KOPT-K1 (cell line): ENCODE data around the gene HOXB2.
"Not testable (repeated sequence)": the region's sequence is repeated elsewhere in the genome, so short reads cannot be mapped to it uniquely, and the experiment has no call there.

Experiments
- H3K27ac ChIP-seq: fragments of 200-600 bp; sonication (generic); 2 replicates; pipeline ENCODE4 v1.5.1; 2016; ENCODE audit warnings: antibody characterized with exemption, mild to moderate bottlenecking, low read depth, low read length; ENCODE audit not compliant: poor library complexity, severe bottlenecking
- H3K36me3 ChIP-seq: fragments of 200-600 bp; sonication (generic); 2 replicates; pipeline ENCODE4 v1.5.1; 2017; ENCODE audit warnings: antibody characterized with exemption, mild to moderate bottlenecking, low read length, moderate library complexity; ENCODE audit not compliant: insufficient read depth
- H3K9me3 ChIP-seq: fragments of 200-600 bp; sonication (generic); 2 replicates; pipeline ENCODE4 v1.5.1; 2017; ENCODE audit warnings: antibody characterized with exemption, low read length, mild to moderate bottlenecking; ENCODE audit not compliant: insufficient read depth, poor library complexity, severe bottlenecking

HOXB2 gene

GRCh38 chr17:48514477-48514876 lies 30.4 kb downstream of the HOXB2 start:
- Histone ChIP-seq H3K36me3 (no peaks in the 10 kb centered on the region), H3K9me3 (no peaks in the 10 kb centered on the region), H3K27ac (peak overlapping the region; percentile 72)

DNA sequence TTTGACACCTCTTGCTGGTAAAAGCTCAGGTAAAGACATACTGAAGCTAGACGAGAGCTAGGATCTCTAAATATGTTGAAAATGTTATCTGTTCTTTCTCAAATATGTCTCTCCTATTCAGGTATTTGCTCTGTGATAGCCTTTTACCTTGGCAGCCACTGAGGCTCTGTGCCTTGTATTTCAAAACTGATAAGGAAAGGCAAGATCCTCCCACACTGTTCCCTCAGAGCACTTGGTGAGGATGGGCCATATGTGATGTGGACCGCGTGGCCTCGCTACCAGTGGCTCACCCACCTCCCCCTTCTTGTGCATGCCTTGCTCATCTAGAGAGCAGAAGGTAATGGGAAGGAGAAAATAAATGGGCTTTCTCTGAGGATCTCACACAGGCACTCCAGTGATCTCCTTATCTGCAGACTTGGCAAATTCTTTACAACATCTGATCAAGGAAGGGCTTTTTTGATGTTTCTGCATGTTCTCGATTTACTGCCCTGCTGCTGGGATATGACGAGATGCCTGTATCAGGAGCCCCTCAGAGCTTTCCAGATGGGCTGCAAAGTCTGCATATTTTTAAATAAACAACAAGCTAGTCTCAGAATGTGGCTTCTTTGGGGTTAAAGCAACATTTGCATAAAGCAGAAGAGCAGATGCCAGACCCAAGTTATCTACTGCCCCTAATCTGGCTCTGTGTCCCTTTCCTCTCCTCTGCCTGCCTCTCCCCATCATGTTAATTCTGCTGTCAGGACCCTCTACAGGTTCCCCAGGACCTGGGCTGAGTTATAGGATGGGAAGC lies 31.0 kb downstream of the HOXB2 start:
- Histone ChIP-seq H3K9me3 (no peaks in the 10 kb centered on the region), H3K36me3 (no peaks in the 10 kb centered on the region), H3K27ac (peak overlapping the region; percentile 72)

DNA sequence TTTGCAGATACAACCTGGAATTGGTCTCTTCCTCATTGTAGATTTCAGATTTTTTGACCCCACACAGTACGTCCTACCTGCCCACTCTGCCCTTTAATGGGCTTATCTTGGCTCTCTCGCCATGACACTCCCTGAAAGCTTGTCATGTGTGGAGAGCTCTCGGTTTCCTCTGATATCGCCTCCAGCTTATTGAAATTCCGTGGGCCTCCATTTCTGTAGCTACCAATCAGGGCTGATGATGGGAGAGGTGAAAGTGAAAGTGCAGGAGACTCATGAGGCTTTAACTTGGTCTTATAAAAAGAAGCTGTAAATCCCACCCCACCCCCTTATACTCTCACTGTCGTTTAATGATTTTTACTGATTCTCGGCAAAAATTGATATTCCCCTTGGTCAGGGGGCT lies 31.8 kb downstream of the HOXB2 start:
- Histone ChIP-seq H3K36me3 (no peaks in the 10 kb centered on the region), H3K9me3 (no peaks in the 10 kb centered on the region), H3K27ac (peak overlapping the region; percentile 72)

DNA sequence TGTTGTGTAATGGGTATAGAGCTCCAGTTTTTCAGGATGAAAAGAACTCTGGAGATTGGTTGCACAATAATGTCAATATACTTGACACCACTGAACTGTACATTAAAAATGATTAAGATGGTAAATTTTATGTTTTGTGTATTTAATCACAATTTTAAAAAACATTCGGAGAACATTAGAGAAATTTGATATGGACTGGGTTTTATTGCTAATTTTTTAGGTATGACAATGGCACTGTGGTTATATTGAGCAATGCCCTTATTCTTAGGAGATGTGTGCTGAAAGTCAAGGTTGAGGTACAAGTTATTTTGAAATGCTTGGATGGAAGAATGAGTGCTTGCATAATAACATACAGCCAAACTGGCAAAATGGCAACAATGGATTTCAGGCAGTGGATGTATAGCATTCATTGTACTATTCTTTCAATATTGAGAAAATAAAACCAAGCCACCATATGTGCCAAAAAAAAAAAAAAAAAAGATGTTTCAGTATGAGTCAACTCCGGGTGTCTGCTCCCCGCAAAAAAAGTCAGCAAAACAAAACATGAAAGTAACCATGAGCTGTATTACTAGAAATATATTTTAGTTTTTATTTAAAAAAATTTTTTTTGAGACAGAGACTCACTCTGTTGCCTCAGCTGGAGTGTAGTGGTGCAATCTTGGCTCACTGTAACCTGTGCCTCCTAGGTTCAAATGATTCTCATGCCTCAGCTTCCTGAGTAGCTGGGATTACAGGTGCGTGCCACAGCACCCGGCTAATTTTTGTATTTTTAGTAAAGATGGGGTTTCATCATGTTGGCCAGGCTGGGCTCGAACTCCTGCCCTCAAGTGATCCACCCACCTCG lies 33.9 kb downstream of the HOXB2 start:
- no peak overlapping the region for H3K27ac ChIP-seq

GRCh38 chr17:48510381-48510760 lies 34.5 kb downstream of the HOXB2 start:
- H3K27ac ChIP-seq, result no peak overlapping the region
- no peaks in the 10 kb centered on the region for H3K36me3 ChIP-seq

More for the DNA sequence above, 33.9 kb downstream of the HOXB2 start:
- H3K36me3 ChIP-seq, result no peaks in the 10 kb centered on the region
- no peaks in the 10 kb centered on the region for H3K9me3 ChIP-seq

GRCh38 chr17:48509708-48510107 lies 35.2 kb downstream of the HOXB2 start:
- not testable (repeated sequence) for H3K27ac ChIP-seq, H3K36me3 ChIP-seq, H3K9me3 ChIP-seq

More at GRCh38 chr17:48510381-48510760, 34.5 kb downstream of the HOXB2 start:
- no peaks in the 10 kb centered on the region for H3K9me3 ChIP-seq

- Histone ChIP-seq H3K36me3 (no peaks in the 10 kb centered on the region), H3K27ac (no peak overlapping the region)
These were observed 38.7 kb downstream of the HOXB2 start for GRCh38 chr17:48506246-48506645.

GRCh38 chr17:48505788-48506187 lies 39.1 kb downstream of the HOXB2 start:
- H3K9me3 ChIP-seq, result no peaks in the 10 kb centered on the region

More at GRCh38 chr17:48506246-48506645, 38.7 kb downstream of the HOXB2 start:
- H3K9me3 ChIP-seq, result no peaks in the 10 kb centered on the region

DNA sequence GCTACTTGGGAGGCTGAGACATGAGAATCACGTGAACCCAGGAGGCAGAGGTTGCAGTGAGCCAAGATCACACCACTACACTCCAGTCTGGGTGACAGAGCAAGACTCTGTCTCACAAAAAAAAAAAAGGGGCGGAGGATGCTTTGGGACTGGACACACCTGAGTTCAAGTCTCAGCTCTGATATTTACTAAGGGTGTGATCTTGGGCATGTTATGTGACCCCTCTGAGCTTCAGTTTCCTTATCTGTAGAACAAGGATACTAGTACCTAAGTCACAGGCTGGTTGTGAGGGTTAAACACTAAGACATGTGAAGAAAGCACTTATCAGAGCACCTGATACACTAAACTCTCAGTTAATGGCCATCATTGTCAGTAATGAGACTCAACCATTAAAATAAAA lies 40.0 kb downstream of the HOXB2 start:
- Histone ChIP-seq H3K36me3 (no peaks in the 10 kb centered on the region), H3K9me3 (no peaks in the 10 kb centered on the region), H3K27ac (no peak overlapping the region)

More at GRCh38 chr17:48505788-48506187, 39.1 kb downstream of the HOXB2 start:
- Histone ChIP-seq H3K27ac (no peak overlapping the region), H3K36me3 (no peaks in the 10 kb centered on the region)

DNA sequence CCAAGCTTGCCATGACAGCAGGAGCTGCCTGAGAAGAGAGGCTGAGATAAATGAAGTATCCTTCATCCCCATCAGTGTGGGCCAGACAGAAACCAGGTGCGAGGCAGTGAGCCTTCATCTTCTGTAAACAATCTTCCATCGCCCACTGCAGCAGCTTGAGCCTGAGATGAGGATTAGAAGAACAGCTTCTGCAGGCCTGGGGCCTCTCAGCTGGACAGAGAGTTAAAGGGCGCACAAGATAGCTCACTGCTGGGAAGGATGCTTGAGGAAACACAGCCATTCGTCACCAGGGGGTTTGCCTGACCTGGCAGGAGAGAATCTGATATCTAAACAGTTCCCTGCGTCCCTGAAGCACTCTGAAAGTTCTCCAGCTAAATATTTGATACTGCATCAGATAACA lies 41.2 kb downstream of the HOXB2 start:
- H3K27ac ChIP-seq, result no peak overlapping the region
- H3K9me3 ChIP-seq, result no peaks in the 10 kb centered on the region
- H3K36me3 ChIP-seq, result no peaks in the 10 kb centered on the region

DNA sequence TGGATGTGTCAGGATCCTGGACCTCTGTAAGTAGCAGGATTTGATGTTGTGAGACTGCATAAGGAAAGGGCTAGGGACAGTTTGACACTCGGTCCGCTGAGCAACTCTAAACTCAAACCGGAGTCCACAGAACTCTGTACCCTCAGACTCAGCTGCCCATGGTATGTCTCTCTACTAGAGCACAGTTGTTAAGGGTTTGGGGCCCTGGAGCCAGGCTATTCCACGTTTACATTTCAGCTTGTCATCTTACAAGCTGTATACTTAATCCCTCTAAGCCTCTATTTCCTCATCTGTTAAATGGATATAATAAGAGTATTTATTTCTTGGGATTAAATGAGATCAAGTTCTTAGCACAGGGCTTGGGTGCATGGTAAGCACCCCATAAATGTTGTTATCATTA lies 42.0 kb downstream of the HOXB2 start:
- Histone ChIP-seq H3K36me3 (no peaks in the 10 kb centered on the region), H3K9me3 (no peaks in the 10 kb centered on the region), H3K27ac (no peak overlapping the region)

DNA sequence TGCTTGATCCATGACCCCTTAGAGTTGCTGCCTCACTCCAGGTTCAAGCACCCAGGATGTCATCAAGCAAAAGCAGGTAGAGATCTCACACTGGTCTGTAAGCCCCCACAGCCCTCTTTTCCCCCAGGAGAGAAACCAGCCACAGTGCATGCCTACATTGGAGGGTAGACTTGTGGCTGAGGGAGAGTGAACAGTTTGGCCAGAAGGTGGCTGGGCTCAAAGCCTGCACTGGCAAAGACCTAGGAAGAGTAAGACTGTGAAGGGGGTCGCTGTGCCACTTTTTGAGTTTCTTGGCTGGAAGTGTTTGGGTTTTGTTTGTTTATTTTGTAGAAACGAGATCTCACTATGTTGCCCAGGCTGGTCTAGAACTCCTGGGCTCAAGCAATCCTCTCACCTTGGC lies 42.6 kb downstream of the HOXB2 start:
- Histone ChIP-seq H3K9me3 (no peaks in the 10 kb centered on the region), H3K36me3 (no peaks in the 10 kb centered on the region), H3K27ac (no peak overlapping the region)

DNA sequence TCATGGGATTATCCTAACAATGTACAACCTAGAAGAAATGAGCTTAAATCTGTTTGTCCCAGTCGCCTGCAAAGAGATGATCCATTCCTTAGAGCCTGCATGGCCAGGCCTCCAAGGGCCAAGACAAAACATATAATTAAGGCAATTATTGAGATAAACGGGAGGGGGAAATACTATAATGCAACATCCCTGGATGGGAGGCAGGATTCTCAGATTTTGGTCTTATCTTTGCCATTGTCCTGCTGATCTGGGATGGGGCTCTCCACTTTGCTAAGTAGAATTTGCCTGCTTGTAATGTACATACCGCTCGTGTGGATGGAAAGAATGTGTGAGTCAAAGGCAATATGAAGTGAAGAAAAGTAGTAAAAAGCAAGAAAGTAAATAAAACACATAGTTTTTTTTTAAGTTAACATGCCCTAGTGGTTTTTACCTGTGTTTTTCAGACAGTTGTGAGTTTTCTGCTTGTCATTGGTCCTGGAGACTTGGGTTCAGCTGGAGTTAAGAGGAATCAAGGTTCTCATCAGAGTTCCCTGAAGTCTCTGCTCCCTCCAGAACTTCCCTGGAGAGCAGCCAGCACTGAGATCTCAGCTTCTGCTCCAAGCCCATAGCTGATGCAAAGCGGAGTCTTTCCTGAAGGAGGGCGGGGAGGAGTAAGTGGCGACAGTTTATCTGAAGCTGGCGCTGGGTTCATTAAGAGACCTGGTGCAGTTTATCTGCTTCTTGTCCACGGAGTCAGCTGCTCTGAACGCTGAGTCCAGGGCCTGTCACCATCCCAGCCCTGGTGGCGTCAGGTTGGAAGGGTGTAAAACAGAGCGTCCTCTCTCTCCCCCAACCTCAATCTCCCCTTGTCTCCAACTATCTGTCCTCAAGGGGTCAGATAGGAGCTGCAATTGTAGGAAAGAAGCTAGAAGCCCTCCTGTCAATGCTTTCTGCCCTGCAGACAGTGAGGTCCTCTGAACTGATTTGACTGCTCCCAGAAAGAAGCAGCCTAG lies 44.2 kb downstream of the HOXB2 start:
- H3K36me3 ChIP-seq, result no peaks in the 10 kb centered on the region
- no peaks in the 10 kb centered on the region for H3K9me3 ChIP-seq
- no peak overlapping the region for H3K27ac ChIP-seq

- Histone ChIP-seq H3K27ac (no peak overlapping the region), H3K36me3 (no peaks in the 10 kb centered on the region), H3K9me3 (no peaks in the 10 kb centered on the region)
These were observed 45.0 kb downstream of the HOXB2 start for GRCh38 chr17:48499735-48500434.
